ENCODE data around the gene GPR153. TPM values are rescaled to one million over a fixed set of nuclear protein-coding genes. Genes with fewer than 3 reads are reported as not detected.

The GPR153 gene
- total RNA-seq, 8 experiments from 2014 or later, result 13.0 to 44.0 (median 15.3) TPM

Other genes starting within 250 kb of the GPR153 start
- 10 to 100 TPM in 5 of 8 experiments, 1 to 10 TPM in 3; 6.3 to 21.9 (median 11.5) TPM for gene KCNAB2, start 215.2 kb downstream of the GPR153 start, total RNA-seq
- 10 to 100 TPM in 1 of 8 experiments, 1 to 10 TPM in 1, under 1 TPM in 6; 0.15 to 18.4 (median 0.63) TPM for gene CHD5, start 80.8 kb downstream of the GPR153 start, total RNA-seq
- gene RPL22, start 61.5 kb downstream of the GPR153 start, total RNA-seq, result 100 to 1,000 TPM; 340 to 786 (median 466) TPM
- 100 to 1,000 TPM in 1 of 8 experiments, 10 to 100 TPM in 2, 1 to 10 TPM in 5; 1.8 to 149 (median 7.3) TPM for gene RNF207, start 55.0 kb downstream of the GPR153 start, total RNA-seq
- gene ICMT, start 25.1 kb downstream of the GPR153 start, total RNA-seq, result 10 to 100 TPM; 26.5 to 62.1 (median 36.1) TPM
- under 1 TPM in 3 of 8 experiments, not detected in 5; 0.37 to 0.66 (median 0.42) TPM for gene HES3, start 16.9 kb downstream of the GPR153 start, total RNA-seq
- gene ACOT7, start 132.7 kb upstream of the GPR153 start, total RNA-seq, result 100 to 1,000 TPM in 2 of 8 experiments, 10 to 100 TPM in 5, 1 to 10 TPM in 1; 6.9 to 127 (median 80.5) TPM
- 1 to 10 TPM in 4 of 8 experiments, under 1 TPM in 4; 0.14 to 7.8 (median 0.98) TPM for gene HES2, start 158.8 kb upstream of the GPR153 start, total RNA-seq
- 1 to 10 TPM in 5 of 8 experiments, under 1 TPM in 2, not detected in 1; 0.87 to 3.4 (median 1.4) TPM for gene ESPN, start 163.7 kb upstream of the GPR153 start, total RNA-seq
- 1 to 10 TPM; 1.4 to 9.1 (median 5.0) TPM for gene TNFRSF25, start 205.1 kb upstream of the GPR153 start, total RNA-seq
- gene PLEKHG5, start 230.6 kb upstream of the GPR153 start, total RNA-seq, result 10 to 100 TPM in 2 of 8 experiments, 1 to 10 TPM in 6; 1.7 to 16.7 (median 8.4) TPM

Measured in motor neuron (in vitro differentiated cells).